GM12878 (cell line): ENCODE results near the gene CRYGC.

Experiments
- CREM ChIP-seq: IDR thresholded peaks from 2 replicates; pipeline ENCODE4 v1.6.1; 2014; ENCODE audit warnings: antibody characterized with exemption, low read depth
- CTCF ChIP-seq, 3 experiments: IDR thresholded peaks in 2 of 3; conservative IDR thresholded peaks in 1 of 3; 2 replicates each; pipeline ENCODE4 v1.5.1; 2011; ENCODE audit warnings: low read depth in 3 of 3, low read length in 3 of 3, mild to moderate bottlenecking in 3 of 3, control low read depth in 2 of 3, moderate library complexity in 2 of 3, inconsistent platforms in 1 of 3, mixed read lengths in 1 of 3; ENCODE audit not compliant: control insufficient read depth in 2 of 3, insufficient read depth in 1 of 3; ENCODE audit errors: extremely low read depth in 1 of 3
- FOXM1 ChIP-seq: IDR thresholded peaks from 2 replicates; pipeline ENCODE4 v1.6.1; 2012; ENCODE audit warnings: low read depth, mild to moderate bottlenecking, inconsistent platforms, low read length, moderate library complexity
- KDM1A ChIP-seq: fragments of 200-600 bp; sonication (generic); IDR thresholded peaks from 2 replicates; pipeline ENCODE4 v1.6.1; 2016; ENCODE audit warnings: borderline replicate concordance
- MTA2 ChIP-seq: fragments of 450-650 bp; IDR thresholded peaks from 2 replicates; pipeline ENCODE4 v1.6.1; 2016; ENCODE audit warnings: low read depth, mild to moderate bottlenecking, moderate library complexity
- POLR2A ChIP-seq: IDR thresholded peaks from 2 replicates; pipeline ENCODE4 v1.6.1; 2011; ENCODE audit warnings: low read depth, mild to moderate bottlenecking, low read length
- RELA ChIP-seq: fragments of 450-650 bp; IDR thresholded peaks from 2 replicates; pipeline ENCODE4 v1.8.0; 2014; ENCODE audit warnings: borderline replicate concordance; ENCODE audit not compliant: partially characterized antibody
- REST ChIP-seq: IDR thresholded peaks from 2 replicates; pipeline ENCODE4 v1.6.1; 2012; ENCODE audit warnings: mild to moderate bottlenecking, low read depth, low read length
- SP1 ChIP-seq: IDR thresholded peaks from one replicate; pipeline ENCODE4 v1.6.1; 2011; ENCODE audit warnings: low read depth, low read length
- SUZ12 ChIP-seq: fragments of 200-600 bp; sonication (generic); IDR thresholded peaks from one replicate; pipeline ENCODE4 v1.6.1; 2018; ENCODE audit warnings: antibody characterized with exemption, mild to moderate bottlenecking; ENCODE audit not compliant: unreplicated experiment
- USF2 ChIP-seq: IDR thresholded peaks from 2 replicates; pipeline ENCODE4 v1.6.1; 2011; ENCODE audit warnings: low read depth, low read length, improper control_type of control experiment, borderline replicate concordance
- ZNF217 ChIP-seq: fragments of 450-650 bp; IDR thresholded peaks from 2 replicates; pipeline ENCODE4 v1.6.1; 2017; ENCODE audit warnings: antibody characterized with exemption, mild to moderate bottlenecking

GRCh38 chr2:208090420-208090819 is 39.2 kb downstream of the CRYGC start:
- TF ChIP-seq MTA2 (no peak), FOXM1 (no peak), KDM1A (no peak), ZNF217 (no peak), POLR2A (no peak), SP1 (no peak), CREM (no peak), USF2 (no peak), RELA (no peak), SUZ12 (no peak), CTCF (IDR thresholded peaks at IDR 0.05 in 2 of 3, conservative IDR thresholded peaks at IDR 0.05 in 1 of 3; ENCODE audit: control insufficient read depth in 2 of 3, extremely low read depth in 1 of 3, insufficient read depth in 1 of 3, low read depth in 3 of 3, low read length in 3 of 3) (no peak), REST (no peak)
